Mesenchymal stem cell (in vitro differentiated cells and primary cell): Measurements from ENCODE around the gene DLEC1.

Experiments
- DNase-seq: peaks from one replicate; pipeline ENCODE4 v3.0.0-alpha.2; 2013
- H2AFZ ChIP-seq: one replicate; pipeline ENCODE4 v1.6.1; 2013; ENCODE audit warnings: low read depth, mild to moderate bottlenecking, control low read depth, inconsistent platforms, low read length, moderate library complexity
- H2AK5ac ChIP-seq: 2 replicates; pipeline ENCODE4 v1.6.1; 2013; ENCODE audit warnings: low read length, moderate library complexity, mild to moderate bottlenecking, inconsistent platforms; ENCODE audit not compliant: severe bottlenecking
- H2BK120ac ChIP-seq: one replicate; pipeline ENCODE4 v1.6.1; 2013; ENCODE audit warnings: low read depth, mild to moderate bottlenecking, inconsistent platforms, low read length, moderate library complexity
- H2BK12ac ChIP-seq, 2 experiments: one replicate each; pipeline ENCODE4 v1.6.1; 2013; ENCODE audit warnings: inconsistent platforms in 2 of 2, low read length in 2 of 2, mild to moderate bottlenecking in 2 of 2, moderate library complexity in 2 of 2, control low read depth in 1 of 2
- H2BK15ac ChIP-seq: one replicate; pipeline ENCODE4 v1.6.1; 2013; ENCODE audit warnings: mild to moderate bottlenecking, low read depth, inconsistent platforms; ENCODE audit not compliant: poor library complexity, severe bottlenecking
- H2BK5ac ChIP-seq: 2 replicates; pipeline ENCODE4 v1.6.1; 2013; ENCODE audit warnings: low read depth, mild to moderate bottlenecking, low read length, control low read depth, inconsistent platforms; ENCODE audit not compliant: poor library complexity, severe bottlenecking
- H3K14ac ChIP-seq, 2 experiments: one replicate each; pipeline ENCODE4 v1.6.1; 2013; ENCODE audit warnings: inconsistent platforms in 2 of 2, low read length in 2 of 2, control low read depth in 1 of 2, mild to moderate bottlenecking in 1 of 2, moderate library complexity in 1 of 2
- H3K18ac ChIP-seq, 2 experiments: one replicate each; pipeline ENCODE4 v1.6.1; 2013; ENCODE audit warnings: inconsistent platforms in 2 of 2, low read length in 2 of 2, control low read depth in 1 of 2, low read depth in 1 of 2, mild to moderate bottlenecking in 1 of 2
- H3K23ac ChIP-seq, 2 experiments: one replicate each; pipeline ENCODE4 v1.6.1; 2013; ENCODE audit warnings: inconsistent platforms in 2 of 2, low read length in 2 of 2, mild to moderate bottlenecking in 2 of 2, moderate library complexity in 2 of 2, control low read depth in 1 of 2
- H3K27ac ChIP-seq: 2 replicates; pipeline ENCODE4 v1.5.1; 2013; ENCODE audit warnings: mild to moderate bottlenecking, moderate library complexity, low read length, control low read depth, inconsistent platforms; ENCODE audit not compliant: poor library complexity, severe bottlenecking
- H3K27me3 ChIP-seq, 2 experiments: 2 replicates each; pipeline versions ENCODE4 v1.6.1 to v1.7.0; 2013; ENCODE audit warnings: low read length in 2 of 2, mild to moderate bottlenecking in 2 of 2, moderate library complexity in 2 of 2, control low read depth in 1 of 2, inconsistent platforms in 1 of 2; ENCODE audit not compliant: control insufficient read depth in 1 of 2, insufficient read depth in 1 of 2
- H3K36me3 ChIP-seq, 2 experiments: 2 replicates each; pipeline versions ENCODE4 v1.6.1 to v1.7.0; 2013; ENCODE audit warnings: low read length in 2 of 2, control low read depth in 1 of 2, inconsistent platforms in 1 of 2, low read depth in 1 of 2, mild to moderate bottlenecking in 1 of 2; ENCODE audit not compliant: insufficient read depth in 2 of 2, control insufficient read depth in 1 of 2
- H3K4ac ChIP-seq, 2 experiments: one replicate each; pipeline ENCODE4 v1.6.1; 2013; ENCODE audit warnings: inconsistent platforms in 2 of 2, low read length in 2 of 2, mild to moderate bottlenecking in 2 of 2, moderate library complexity in 2 of 2, control low read depth in 1 of 2, low read depth in 1 of 2
- H3K4me1 ChIP-seq: 2 replicates; pipeline ENCODE4 v1.6.1; 2013; ENCODE audit warnings: low read depth, low read length, control low read depth; ENCODE audit not compliant: control insufficient read depth, insufficient read depth
- H3K4me2 ChIP-seq: 2 replicates; pipeline ENCODE4 v1.6.1; 2013; ENCODE audit warnings: low read length, mild to moderate bottlenecking, inconsistent platforms; ENCODE audit not compliant: poor library complexity, severe bottlenecking
- H3K4me3 ChIP-seq, 2 experiments: 2 replicates each; pipeline versions ENCODE4 v1.5.1 to v1.7.0; 2013; ENCODE audit warnings: low read length in 2 of 2, mild to moderate bottlenecking in 2 of 2, control low read depth in 1 of 2, low read depth in 1 of 2; ENCODE audit not compliant: insufficient read depth in 1 of 2
- H3K79me1 ChIP-seq: replicated peaks from 2 replicates; pipeline ENCODE4 v1.6.1; 2013; ENCODE audit warnings: mild to moderate bottlenecking, control low read depth, low read length, inconsistent platforms; ENCODE audit not compliant: poor library complexity, severe bottlenecking
- H3K9ac ChIP-seq: 2 replicates; pipeline ENCODE4 v1.7.0; 2013; ENCODE audit warnings: mild to moderate bottlenecking, low read length, moderate library complexity
- H3K9me3 ChIP-seq: 2 replicates; pipeline ENCODE4 v1.7.0; 2013; ENCODE audit warnings: mild to moderate bottlenecking, low read length; ENCODE audit not compliant: control insufficient read depth
- H4K8ac ChIP-seq: one replicate; pipeline ENCODE4 v1.6.1; 2013; ENCODE audit warnings: inconsistent platforms, mild to moderate bottlenecking, low read length, moderate library complexity
- H4K91ac ChIP-seq: one replicate; pipeline ENCODE4 v1.6.1; 2013; ENCODE audit warnings: mild to moderate bottlenecking, low read length, inconsistent platforms
- WGBS: methylation state at CpG from one replicate; pipeline ENCODE4 v1.1.7; 2013; ENCODE audit warnings: mixed read lengths; 5-methylcytosine and 5-hydroxymethylcytosine counted together

Gene DLEC1

DNA sequence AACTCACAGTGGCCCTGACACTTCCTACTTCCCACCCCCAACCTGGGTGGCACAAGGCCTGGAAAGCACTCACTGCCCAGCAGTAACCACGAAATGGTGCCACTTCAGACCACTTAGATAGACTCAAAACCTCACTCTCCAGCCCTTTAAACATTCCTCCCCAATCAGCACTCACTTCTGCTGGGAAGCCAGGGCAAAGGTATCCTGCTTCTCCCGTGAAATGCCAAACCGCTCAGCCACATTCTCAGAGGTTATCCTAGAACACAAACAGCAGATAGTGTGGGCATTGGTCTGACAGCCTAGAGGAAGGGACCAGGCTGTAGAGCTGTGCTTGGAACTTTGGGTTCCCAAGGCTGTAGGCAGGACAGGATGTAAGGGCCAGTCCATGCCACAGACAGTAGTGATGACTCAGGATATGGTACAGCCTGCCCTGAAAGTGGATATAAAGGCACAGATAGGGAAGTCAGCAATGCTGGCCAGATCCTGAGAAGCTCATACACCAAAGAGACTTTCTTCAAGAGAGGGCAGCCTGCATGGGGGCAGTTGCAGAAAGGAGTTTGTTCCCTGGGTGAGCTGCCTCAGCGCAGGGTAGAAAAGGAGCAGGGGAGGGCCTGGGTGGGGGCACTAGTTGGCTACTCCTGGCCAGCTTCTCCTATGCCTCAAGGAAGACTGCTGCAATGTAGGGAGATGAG is 88.7 kb downstream of the DLEC1 start:
- no peaks in the 10 kb centered on the region for H3K27me3 ChIP-seq
- 98% methylated on average over 4 of the region's 4 CpGs for WGBS
- H2BK12ac ChIP-seq = no peak overlapping the region
- no peak for DNase-seq
- peaks cover 7% of the 10 kb centered on the region for H3K4me1 ChIP-seq
- H3K79me1 ChIP-seq = peaks cover 47% of the 10 kb centered on the region
- H3K9ac ChIP-seq = no peak overlapping the region
- no peak overlapping the region for H2BK120ac ChIP-seq
- H4K8ac ChIP-seq = no peak overlapping the region
- no peak overlapping the region for H3K27ac ChIP-seq
- H2AFZ ChIP-seq = no peak overlapping the region
- no peak overlapping the region for H2BK5ac ChIP-seq
- H2AK5ac ChIP-seq = no peak overlapping the region
- no peak overlapping the region for H3K14ac ChIP-seq
- no peak overlapping the region for H3K4ac ChIP-seq
- H3K4me2 ChIP-seq = no peak overlapping the region
- H3K4me3 ChIP-seq = no peak overlapping the region
- H3K36me3 ChIP-seq = peaks cover 76 to 99% of the 10 kb centered on the region in 2 experiments
- H3K18ac ChIP-seq = no peak overlapping the region
- H3K9me3 ChIP-seq = no peaks in the 10 kb centered on the region
- H2BK15ac ChIP-seq = no peak overlapping the region
- no peak overlapping the region for H4K91ac ChIP-seq
- no peak overlapping the region for H3K23ac ChIP-seq

DNA sequence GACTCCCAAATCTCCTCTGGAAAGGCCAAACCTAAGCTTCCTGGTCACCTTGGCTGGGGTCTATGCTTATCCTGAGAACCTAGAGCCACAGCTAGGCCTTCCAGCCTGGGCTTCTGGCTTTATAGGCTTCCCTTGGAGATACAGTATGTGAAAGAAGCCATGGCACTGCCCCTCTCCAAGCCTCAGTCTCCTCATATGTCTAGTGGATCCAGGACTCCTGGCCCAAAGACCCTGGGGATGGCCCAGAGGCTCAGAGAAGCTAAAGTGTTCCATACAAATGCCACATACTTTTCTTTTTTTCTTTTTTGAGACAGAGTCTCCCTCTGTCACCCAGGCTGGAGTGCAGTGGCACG is 89.3 kb downstream of the DLEC1 start:
- Histone ChIP-seq H2BK12ac (no peak overlapping the region), H2AFZ (no peak overlapping the region), H4K8ac (no peak overlapping the region), H3K36me3 (peaks cover 75 to 99% of the 10 kb centered on the region in 2 experiments), H3K79me1 (peaks cover 50% of the 10 kb centered on the region), H3K27ac (no peak overlapping the region), H4K91ac (no peak overlapping the region), H2BK5ac (no peak overlapping the region), H2BK15ac (no peak overlapping the region), H3K23ac (no peak overlapping the region), H3K4me1 (peaks cover 9% of the 10 kb centered on the region), H3K9me3 (no peaks in the 10 kb centered on the region), H3K9ac (no peak overlapping the region), H3K18ac (no peak overlapping the region), H3K4me3 (no peak overlapping the region), H2AK5ac (no peak overlapping the region), H3K4ac (no peak overlapping the region), H2BK120ac (no peak overlapping the region), H3K4me2 (no peak overlapping the region), H3K27me3 (no peaks in the 10 kb centered on the region), H3K14ac (no peak overlapping the region)
- no peak for DNase-seq
- whole genome bisulfite sequencing = 100% methylated on average over 1 of the region's 1 CpG

DNA sequence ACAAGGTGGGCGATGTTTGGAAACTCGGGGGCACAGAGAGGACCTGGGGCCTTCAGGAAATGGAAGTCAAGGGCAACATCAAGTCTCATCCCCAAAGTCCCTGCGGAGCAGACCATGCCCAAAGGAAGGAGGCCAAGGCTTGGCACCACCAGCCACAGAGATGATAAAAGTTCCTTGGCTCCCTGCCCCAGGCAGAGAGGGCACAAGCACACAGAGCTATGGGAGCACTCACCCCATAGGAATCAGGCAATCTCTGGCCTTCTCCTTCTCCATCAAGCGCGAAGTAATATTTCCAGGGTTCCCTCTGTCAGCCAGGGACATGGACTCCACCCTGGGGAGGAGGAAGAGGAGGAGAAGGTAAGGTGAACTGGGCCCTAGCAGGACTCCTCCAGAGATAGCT is 90.0 kb downstream of the DLEC1 start:
- Histone ChIP-seq H3K4me2 (no peak overlapping the region), H3K18ac (no peak overlapping the region), H3K14ac (no peak overlapping the region), H3K27me3 (no peaks in the 10 kb centered on the region), H3K36me3 (peaks cover 80 to 99% of the 10 kb centered on the region in 2 experiments), H3K4ac (no peak overlapping the region), H3K23ac (no peak overlapping the region), H3K27ac (no peak overlapping the region), H2AK5ac (no peak overlapping the region), H2BK12ac (no peak overlapping the region), H3K4me1 (peaks cover 12% of the 10 kb centered on the region), H2BK5ac (no peak overlapping the region), H3K79me1 (peaks cover 57% of the 10 kb centered on the region), H2BK15ac (no peak overlapping the region), H4K8ac (no peak overlapping the region), H3K9me3 (no peaks in the 10 kb centered on the region), H3K9ac (no peak overlapping the region), H3K4me3 (no peak overlapping the region), H2BK120ac (no peak overlapping the region), H2AFZ (no peak overlapping the region), H4K91ac (no peak overlapping the region)
- DNase-seq = no peak
- 97% methylated on average over 5 of the region's 5 CpGs for WGBS

DNA sequence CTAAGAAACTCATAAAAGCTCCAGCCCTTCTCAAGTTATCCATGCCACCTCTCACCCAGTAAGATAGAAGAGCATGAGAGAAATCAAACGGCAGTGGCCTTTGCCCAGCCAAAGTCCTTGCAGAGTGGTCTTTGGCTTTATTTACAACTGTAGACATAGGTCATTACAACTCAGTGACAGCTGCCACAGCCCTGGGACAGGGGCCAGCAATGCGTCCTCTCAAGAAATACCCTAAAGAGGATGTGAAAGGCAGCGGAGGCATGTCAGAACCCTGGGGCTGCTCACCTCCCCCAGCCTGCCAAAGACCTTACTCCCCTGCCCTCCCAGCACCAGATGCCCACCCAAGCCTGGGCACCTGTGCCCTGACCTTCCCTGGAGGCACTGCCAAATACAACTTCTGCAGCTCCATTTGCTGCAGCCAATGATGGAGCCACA is 91.6 kb downstream of the DLEC1 start:
- Histone ChIP-seq H4K91ac (no peak overlapping the region), H4K8ac (no peak overlapping the region), H3K4me2 (no peak overlapping the region), H3K79me1 (peaks cover 55% of the 10 kb centered on the region), H2AK5ac (no peak overlapping the region), H3K18ac (no peak overlapping the region), H3K9ac (no peak overlapping the region), H2AFZ (no peak overlapping the region), H2BK15ac (no peak overlapping the region), H3K4ac (no peak overlapping the region), H3K36me3 (peaks cover 73 to 96% of the 10 kb centered on the region in 2 experiments), H2BK12ac (no peak overlapping the region), H3K27ac (no peak overlapping the region), H3K4me3 (no peak overlapping the region), H3K23ac (no peak overlapping the region), H3K4me1 (peaks cover 8% of the 10 kb centered on the region), H3K9me3 (no peaks in the 10 kb centered on the region), H3K27me3 (no peaks in the 10 kb centered on the region), H2BK5ac (no peak overlapping the region), H3K14ac (no peak overlapping the region), H2BK120ac (no peak overlapping the region)
- DNase-seq = no peak
- 94% methylated on average over 3 of the region's 3 CpGs for WGBS
